Measurements from ENCODE around the gene KCNJ11. TPM values are rescaled to one million over a fixed set of nuclear protein-coding genes. Genes with fewer than 3 reads are reported as not detected.

Gene KCNJ11
- total and polyA plus RNA-seq, 2 of the 8 experiments (the other 6 are each of a cell fraction or from before 2014, with no cell fraction given) = 3.8 to 6.3 TPM

- TF ChIP-seq SAP30 (IDR thresholded peaks at IDR 0.05; ENCODE audit: insufficient read depth, insufficient replicate concordance, low read length) (no peak), FOSL1 (IDR thresholded peaks at IDR 0.05; ENCODE audit: insufficient read depth, low read depth, low read length) (no peak)
These were observed at the start of gene KCNJ11 (continued) for GRCh38 chr11:17388609-17389210.
